ENCODE data around the gene ATP8A2. TPM values are rescaled to one million over a fixed set of nuclear protein-coding genes. Genes with fewer than 3 reads are reported as not detected.

Gene ATP8A2
- total RNA-seq, 4 donors from 2014 or later = 0.16 to 0.54 (median 0.26) TPM

DNA sequence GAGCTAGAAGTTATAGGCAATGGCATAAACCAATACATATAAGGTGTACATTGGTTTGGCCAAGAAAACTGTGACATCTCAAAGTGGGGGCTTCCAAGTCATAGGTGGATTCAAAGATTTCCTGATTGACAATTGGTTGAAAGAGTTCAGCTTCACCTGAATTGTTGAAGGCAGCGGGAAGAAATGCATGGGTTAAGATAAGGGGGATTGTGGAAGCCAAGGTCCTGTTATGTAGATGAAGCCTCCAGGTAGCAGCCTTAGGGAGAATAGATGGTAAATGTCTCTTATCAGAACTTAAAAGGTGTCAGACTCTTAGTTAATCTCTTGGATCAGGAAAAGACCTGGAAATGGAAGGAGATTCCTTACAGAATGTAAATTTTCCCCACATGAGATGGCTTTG, 26.0 kb downstream of the ATP8A2 start:
- H3K27ac ChIP-seq = no peak overlapping the region
- ATAC-seq = no peak
- no peaks in the 10 kb centered on the region for H3K4me1 ChIP-seq
- 83% methylated on average over 1 of the region's 1 CpG; no CpG with 5 or more reads in 1 of the 2 donors for WGBS, 2 donors (ENCODE audit: low coverage in 1 of 2)
- H3K36me3 ChIP-seq = no peaks in the 10 kb centered on the region
- no peak for TF ChIP-seq EP300 (IDR thresholded peaks at IDR 0.05)
- TF ChIP-seq POLR2AphosphoS5 (IDR thresholded peaks at IDR 0.05) = no peak
- TF ChIP-seq, protein P1, sequence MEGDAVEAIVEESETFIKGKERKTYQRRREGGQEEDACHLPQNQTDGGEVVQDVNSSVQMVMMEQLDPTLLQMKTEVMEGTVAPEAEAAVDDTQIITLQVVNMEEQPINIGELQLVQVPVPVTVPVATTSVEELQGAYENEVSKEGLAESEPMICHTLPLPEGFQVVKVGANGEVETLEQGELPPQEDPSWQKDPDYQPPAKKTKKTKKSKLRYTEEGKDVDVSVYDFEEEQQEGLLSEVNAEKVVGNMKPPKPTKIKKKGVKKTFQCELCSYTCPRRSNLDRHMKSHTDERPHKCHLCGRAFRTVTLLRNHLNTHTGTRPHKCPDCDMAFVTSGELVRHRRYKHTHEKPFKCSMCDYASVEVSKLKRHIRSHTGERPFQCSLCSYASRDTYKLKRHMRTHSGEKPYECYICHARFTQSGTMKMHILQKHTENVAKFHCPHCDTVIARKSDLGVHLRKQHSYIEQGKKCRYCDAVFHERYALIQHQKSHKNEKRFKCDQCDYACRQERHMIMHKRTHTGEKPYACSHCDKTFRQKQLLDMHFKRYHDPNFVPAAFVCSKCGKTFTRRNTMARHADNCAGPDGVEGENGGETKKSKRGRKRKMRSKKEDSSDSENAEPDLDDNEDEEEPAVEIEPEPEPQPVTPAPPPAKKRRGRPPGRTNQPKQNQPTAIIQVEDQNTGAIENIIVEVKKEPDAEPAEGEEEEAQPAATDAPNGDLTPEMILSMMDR (IDR thresholded peaks at IDR 0.05) = no peak
- TF ChIP-seq POLR2A (IDR thresholded peaks at IDR 0.05) = no peak
- peaks cover 0 to 5% (median 0%) of the 10 kb centered on the region in 3 donors for H3K9me3 ChIP-seq
- H3K27me3 ChIP-seq = no peaks in the 10 kb centered on the region
- no peak overlapping the region for H3K4me3 ChIP-seq

DNA sequence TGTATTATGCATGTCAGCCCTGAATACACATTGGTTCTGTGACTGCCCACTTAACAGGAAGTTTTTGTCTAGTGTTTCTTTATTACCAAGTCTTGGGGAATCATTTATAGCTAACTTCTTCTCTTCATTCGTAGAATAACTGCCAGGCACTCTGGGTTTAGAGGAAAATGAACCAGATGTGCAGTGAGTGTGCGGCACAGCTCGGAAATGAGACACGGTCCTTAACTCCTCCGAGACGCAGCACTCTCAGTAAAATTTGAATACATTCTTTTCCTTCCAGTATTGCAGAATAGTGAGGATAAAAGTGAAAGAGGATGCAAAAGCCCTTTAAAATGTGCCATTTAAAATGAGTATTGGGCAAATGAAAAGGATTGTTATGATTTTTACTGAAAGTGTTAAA, 29.2 kb downstream of the ATP8A2 start:
- WGBS, 2 donors (ENCODE audit: low coverage in 1 of 2) = 50 to 69% methylated on average over 6 of the region's 6 CpGs
- Histone ChIP-seq H3K4me3 (no peak overlapping the region), H3K9me3 (no peaks in the 10 kb centered on the region), H3K27me3 (no peaks in the 10 kb centered on the region), H3K4me1 (no peaks in the 10 kb centered on the region), H3K36me3 (no peaks in the 10 kb centered on the region), H3K27ac (no peak overlapping the region)
- TF ChIP-seq EP300 (IDR thresholded peaks at IDR 0.05) (no peak), POLR2A (IDR thresholded peaks at IDR 0.05) (no peak), POLR2AphosphoS5 (IDR thresholded peaks at IDR 0.05) (no peak)
- TF ChIP-seq, protein P1 (IDR thresholded peaks at IDR 0.05) = no peak
- ATAC-seq = no peak

DNA sequence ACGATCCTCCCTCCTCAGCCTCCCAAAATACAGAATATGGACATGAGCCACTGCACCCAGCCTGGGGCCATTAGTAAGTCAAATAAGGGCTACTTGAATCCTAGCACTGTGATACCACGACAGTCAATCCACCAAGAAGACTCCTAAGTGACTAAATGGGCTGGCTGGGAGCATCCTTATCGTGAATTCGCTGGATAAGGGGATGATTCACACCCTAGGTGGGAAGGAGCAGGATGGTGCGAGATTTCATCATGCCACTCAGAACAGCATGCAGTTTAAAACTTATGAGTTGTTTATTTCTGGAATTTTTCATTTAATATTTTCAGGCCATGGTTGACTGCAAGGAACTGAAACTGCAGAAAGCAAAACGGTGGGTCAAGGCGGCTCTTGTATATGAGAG, 30.2 kb downstream of the ATP8A2 start:
- no peaks in the 10 kb centered on the region for H3K9me3 ChIP-seq
- no peaks in the 10 kb centered on the region for H3K4me1 ChIP-seq
- no peak overlapping the region for H3K27ac ChIP-seq
- 85 to 94% methylated on average over 2 to 6 of the region's 7 CpGs for WGBS, 2 donors (ENCODE audit: low coverage in 1 of 2)
- H3K36me3 ChIP-seq = no peaks in the 10 kb centered on the region
- no peaks in the 10 kb centered on the region for H3K27me3 ChIP-seq
- TF ChIP-seq, protein P1 (IDR thresholded peaks at IDR 0.05) = no peak
- TF ChIP-seq EP300 (IDR thresholded peaks at IDR 0.05) (no peak), POLR2A (IDR thresholded peaks at IDR 0.05) (no peak), POLR2AphosphoS5 (IDR thresholded peaks at IDR 0.05) (no peak)
- no peak overlapping the region for H3K4me3 ChIP-seq
- ATAC-seq = no peak

DNA sequence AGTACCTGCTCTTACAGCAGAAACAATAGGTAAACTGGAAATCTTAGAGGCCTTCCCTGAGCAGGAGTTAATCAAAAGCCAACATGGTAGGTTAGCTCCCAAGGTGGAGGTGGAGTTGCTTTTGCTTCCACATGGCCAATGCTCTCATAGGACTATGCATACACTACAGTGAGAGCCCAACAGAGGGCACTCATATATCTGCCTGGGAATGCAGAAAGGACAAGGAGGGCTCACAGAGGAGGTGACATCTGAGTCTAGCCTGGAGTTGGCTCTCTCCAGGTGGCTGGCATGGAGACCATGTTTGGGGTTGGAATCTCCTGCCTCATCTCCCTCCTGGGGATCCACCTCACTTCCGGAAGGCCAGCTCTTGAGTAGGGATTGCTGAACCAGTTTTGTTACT, 34.6 kb downstream of the ATP8A2 start:
- ATAC-seq = no peak
- Histone ChIP-seq H3K27ac (no peak overlapping the region), H3K4me3 (no peak overlapping the region), H3K9me3 (no peaks in the 10 kb centered on the region), H3K36me3 (no peaks in the 10 kb centered on the region), H3K27me3 (no peaks in the 10 kb centered on the region), H3K4me1 (peaks cover 0 to 6% (median 0%) of the 10 kb centered on the region in 3 donors)
- TF ChIP-seq POLR2A (IDR thresholded peaks at IDR 0.05) (no peak), EP300 (IDR thresholded peaks at IDR 0.05) (no peak), POLR2AphosphoS5 (IDR thresholded peaks at IDR 0.05) (no peak)
- TF ChIP-seq, protein P1 (IDR thresholded peaks at IDR 0.05) = no peak
- 83% methylated on average over 1 of the region's 1 CpG; no CpG with 5 or more reads in 1 of the 2 donors for WGBS, 2 donors (ENCODE audit: low coverage in 1 of 2)

DNA sequence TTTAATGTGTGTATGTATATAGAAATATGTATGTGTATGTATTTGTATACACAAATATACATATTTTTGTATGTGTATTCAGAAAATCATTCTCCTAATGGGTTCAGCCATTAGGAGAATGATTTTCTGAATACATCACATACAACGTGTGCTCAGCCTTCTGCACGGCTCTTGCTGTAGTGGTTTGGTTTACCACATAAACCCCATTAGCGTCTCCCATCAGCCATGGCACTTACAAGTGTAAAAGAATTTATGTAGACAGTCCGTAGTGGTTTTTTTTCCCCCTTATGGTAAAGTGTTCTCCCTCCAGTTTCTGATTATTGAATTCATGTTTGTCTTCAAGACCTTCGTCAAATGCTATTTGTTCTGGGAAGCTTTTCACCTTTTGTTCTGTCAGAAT, 38.2 kb downstream of the ATP8A2 start:
- Histone ChIP-seq H3K36me3 (no peaks in the 10 kb centered on the region), H3K9me3 (no peaks in the 10 kb centered on the region), H3K4me3 (no peak overlapping the region), H3K27me3 (no peaks in the 10 kb centered on the region), H3K4me1 (peaks cover 0 to 6% (median 0%) of the 10 kb centered on the region in 3 donors), H3K27ac (no peak overlapping the region)
- WGBS, 2 donors (ENCODE audit: low coverage in 1 of 2) = 91 to 92% methylated on average over 5 of the region's 5 CpGs
- no peak for ATAC-seq
- no peak for TF ChIP-seq EP300 (IDR thresholded peaks at IDR 0.05)
- TF ChIP-seq, protein P1 (IDR thresholded peaks at IDR 0.05) = no peak
- no peak for TF ChIP-seq POLR2A (IDR thresholded peaks at IDR 0.05)
- TF ChIP-seq POLR2AphosphoS5 (IDR thresholded peaks at IDR 0.05) = no peak
